Erythroblast (primary cell): ENCODE data around the gene POU2F1.

ENCODE experiments used
- GATA1 ChIP-seq: IDR thresholded peaks from 2 replicates; pipeline ENCODE4 v1.6.1; 2011; ENCODE audit warnings: low read depth, mild to moderate bottlenecking, control low read depth, low read length, moderate library complexity
- POLR2A ChIP-seq: IDR thresholded peaks from 2 replicates; pipeline ENCODE4 v1.6.1; 2011; ENCODE audit warnings: mild to moderate bottlenecking, low read length

DNA sequence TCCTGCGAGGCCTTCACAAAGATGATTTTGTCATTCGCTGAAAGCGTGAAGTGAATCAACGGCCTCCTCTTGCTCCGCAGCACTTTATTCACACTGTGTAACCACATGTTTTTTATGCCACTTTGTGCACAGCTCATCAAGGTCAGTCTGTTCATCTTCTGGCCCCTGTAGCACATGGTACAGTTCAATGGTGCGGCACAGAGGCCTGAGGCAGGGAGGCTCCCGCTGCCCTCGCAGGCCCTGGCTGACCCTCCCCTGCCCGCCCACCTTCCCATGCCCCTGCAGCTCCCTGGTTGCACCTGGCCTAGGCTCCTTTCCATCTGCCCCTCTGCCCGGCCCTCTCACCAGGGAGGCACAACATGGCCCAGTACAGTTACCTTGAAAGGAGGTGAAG is 210.2 kb downstream of the POU2F1 start:
- TF ChIP-seq POLR2A (no peak), GATA1 (no peak)
